Parathyroid adenoma (tissue), 2 donors: Measurements from ENCODE around the gene IFIT1.
A peak's percentile ranks its signal among the peaks of the same experiment; 100 is the strongest.

Source experiments
- H2AFZ ChIP-seq: fragments of 300-600 bp; sonication (generic); one replicate; pipeline ENCODE4 v1.7.0; 2017; ENCODE audit warnings: antibody characterized with exemption, mild to moderate bottlenecking
- H3K27ac ChIP-seq: fragments of 300-600 bp; sonication (generic); one replicate; pipeline ENCODE4 v1.7.0; 2017
- H3K27me3 ChIP-seq: fragments of 300-600 bp; sonication (generic); one replicate; pipeline ENCODE4 v1.7.0; 2017; ENCODE audit warnings: low read length; ENCODE audit not compliant: control insufficient read depth, insufficient read depth
- H3K36me3 ChIP-seq: fragments of 300-600 bp; sonication (generic); one replicate; pipeline ENCODE4 v1.7.0; 2017; ENCODE audit warnings: low read length; ENCODE audit not compliant: control insufficient read depth, insufficient read depth
- H3K4me1 ChIP-seq: fragments of 300-600 bp; sonication (generic); one replicate; pipeline ENCODE4 v1.7.0; 2017; ENCODE audit warnings: control low read depth
- H3K4me2 ChIP-seq: fragments of 300-600 bp; sonication (generic); one replicate; pipeline ENCODE4 v1.7.0; 2017; ENCODE audit warnings: low read length
- H3K4me3 ChIP-seq: fragments of 300-600 bp; sonication (generic); one replicate; pipeline ENCODE4 v1.7.0; 2017; ENCODE audit warnings: low read depth, low read length
- H3K79me2 ChIP-seq: fragments of 300-600 bp; sonication (generic); one replicate; pipeline ENCODE4 v1.7.0; 2017; ENCODE audit warnings: control low read depth
- H3K9ac ChIP-seq: fragments of 300-600 bp; sonication (generic); one replicate; pipeline ENCODE4 v1.7.0; 2017; ENCODE audit warnings: mild to moderate bottlenecking
- H3K9me3 ChIP-seq: fragments of 300-600 bp; sonication (generic); one replicate; pipeline ENCODE4 v1.7.0; 2017; ENCODE audit warnings: low read length; ENCODE audit not compliant: control insufficient read depth
- TF ChIP-seq, protein P1 (sequence below): fragments of 300-600 bp; sonication (generic); IDR thresholded peaks from one replicate; pipeline ENCODE4 v1.7.0; 2017; ENCODE audit warnings: antibody characterized with exemption, mild to moderate bottlenecking
- donor health status: primary hyperparathyroidism.

Gene IFIT1

DNA sequence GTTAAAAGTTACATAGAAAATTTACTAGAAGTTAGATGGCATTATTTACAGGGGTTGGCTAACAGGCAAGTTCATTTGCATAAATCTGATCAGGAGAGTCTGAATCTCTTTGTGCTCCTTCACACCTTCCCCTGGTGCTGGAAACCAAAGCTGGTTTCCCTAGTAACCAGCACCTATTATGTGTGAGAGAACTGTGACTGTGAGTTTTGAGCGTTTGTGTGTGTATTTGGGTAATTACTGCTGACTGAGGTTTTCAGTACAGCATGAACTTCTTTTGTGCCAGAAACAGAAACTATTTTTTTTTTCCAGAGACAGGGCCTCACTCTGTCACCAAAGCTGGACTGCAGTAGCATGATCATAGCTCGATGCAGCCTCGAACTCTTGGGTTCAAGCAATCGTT lies 24.9 kb upstream of the IFIT1 start:
- Histone ChIP-seq H3K9me3 (no peaks in the 10 kb centered on the region), H3K27ac (peak overlapping the region; percentile 25), H3K4me2 (peak overlapping the region; percentile 21), H2AFZ (peak overlapping the region; percentile 29), H3K4me3 (no peak overlapping the region), H3K9ac (no peak overlapping the region), H3K36me3 (no peaks in the 10 kb centered on the region), H3K27me3 (no peaks in the 10 kb centered on the region), H3K79me2 (no peaks in the 10 kb centered on the region), H3K4me1 (peaks cover 10% of the 10 kb centered on the region)
- TF ChIP-seq, protein P1, sequence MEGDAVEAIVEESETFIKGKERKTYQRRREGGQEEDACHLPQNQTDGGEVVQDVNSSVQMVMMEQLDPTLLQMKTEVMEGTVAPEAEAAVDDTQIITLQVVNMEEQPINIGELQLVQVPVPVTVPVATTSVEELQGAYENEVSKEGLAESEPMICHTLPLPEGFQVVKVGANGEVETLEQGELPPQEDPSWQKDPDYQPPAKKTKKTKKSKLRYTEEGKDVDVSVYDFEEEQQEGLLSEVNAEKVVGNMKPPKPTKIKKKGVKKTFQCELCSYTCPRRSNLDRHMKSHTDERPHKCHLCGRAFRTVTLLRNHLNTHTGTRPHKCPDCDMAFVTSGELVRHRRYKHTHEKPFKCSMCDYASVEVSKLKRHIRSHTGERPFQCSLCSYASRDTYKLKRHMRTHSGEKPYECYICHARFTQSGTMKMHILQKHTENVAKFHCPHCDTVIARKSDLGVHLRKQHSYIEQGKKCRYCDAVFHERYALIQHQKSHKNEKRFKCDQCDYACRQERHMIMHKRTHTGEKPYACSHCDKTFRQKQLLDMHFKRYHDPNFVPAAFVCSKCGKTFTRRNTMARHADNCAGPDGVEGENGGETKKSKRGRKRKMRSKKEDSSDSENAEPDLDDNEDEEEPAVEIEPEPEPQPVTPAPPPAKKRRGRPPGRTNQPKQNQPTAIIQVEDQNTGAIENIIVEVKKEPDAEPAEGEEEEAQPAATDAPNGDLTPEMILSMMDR = no peak

DNA sequence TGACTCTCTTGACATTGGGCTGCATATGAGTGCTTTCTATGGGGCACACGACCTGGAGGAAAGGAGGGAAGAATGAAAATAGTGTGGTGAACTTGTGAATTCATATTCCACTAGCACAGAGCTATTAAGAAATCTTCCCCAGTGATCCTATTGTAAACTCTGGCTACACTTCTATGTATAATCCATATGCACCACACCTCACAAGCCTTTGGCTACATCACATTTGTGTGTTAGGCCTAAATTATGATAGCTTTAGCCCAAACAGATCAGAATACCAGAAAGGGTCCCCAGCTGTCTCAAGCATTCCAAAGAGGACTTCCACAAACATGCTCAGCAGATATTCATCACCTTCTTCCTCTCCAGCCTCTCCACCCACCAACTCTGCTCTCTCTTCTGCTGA lies 24.3 kb upstream of the IFIT1 start:
- Histone ChIP-seq H3K9me3 (no peaks in the 10 kb centered on the region), H3K79me2 (no peaks in the 10 kb centered on the region), H3K9ac (no peak overlapping the region), H3K27ac (peak overlapping the region; percentile 25), H3K27me3 (no peaks in the 10 kb centered on the region), H3K36me3 (no peaks in the 10 kb centered on the region), H3K4me1 (peaks cover 10% of the 10 kb centered on the region), H3K4me2 (no peak overlapping the region), H2AFZ (peak overlapping the region; percentile 29), H3K4me3 (no peak overlapping the region)
- TF ChIP-seq, protein P1 = no peak

DNA sequence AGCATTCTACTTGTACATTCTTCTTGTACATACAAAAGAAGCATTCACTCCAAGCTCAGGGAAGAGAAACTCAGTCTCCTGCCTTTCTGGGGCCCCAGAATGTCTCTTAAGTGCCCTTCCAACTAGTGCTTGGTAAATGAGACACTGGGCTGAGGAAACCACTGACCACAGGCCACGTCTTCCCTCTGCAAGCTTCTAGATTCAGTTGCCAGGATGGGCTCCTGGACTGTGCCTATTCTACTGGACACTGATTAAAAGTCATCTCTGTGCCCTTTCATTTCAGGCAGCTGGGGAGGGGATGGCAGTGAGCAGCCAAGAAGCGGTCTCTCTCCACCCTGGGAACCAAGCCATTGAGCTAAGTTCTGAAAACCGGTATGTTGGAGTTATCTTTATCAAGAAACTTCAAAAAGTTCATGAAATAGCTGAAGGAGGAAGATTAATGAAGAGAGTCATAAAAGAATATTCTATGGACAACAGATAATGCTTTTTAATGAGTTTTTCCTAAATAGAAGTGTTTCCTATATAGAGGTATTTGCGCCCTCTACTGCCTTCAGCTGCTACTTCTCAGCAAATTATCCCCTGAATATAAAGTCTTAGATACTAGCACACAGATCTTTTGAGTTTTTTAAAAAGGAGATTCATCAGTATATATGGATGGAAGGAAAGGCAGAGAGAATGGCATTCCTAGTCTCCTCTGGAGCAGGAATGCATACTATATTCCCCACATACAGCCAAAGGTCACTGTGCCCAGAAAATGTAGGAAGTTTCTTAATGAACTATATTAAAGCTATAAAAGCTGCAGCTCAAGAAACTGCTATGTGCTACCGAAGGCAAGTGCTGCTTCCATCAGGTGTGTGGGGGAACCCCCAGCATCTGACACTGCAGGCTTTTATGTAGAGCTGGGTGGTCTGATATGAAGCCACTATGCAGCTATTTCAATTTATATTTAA lies 23.0 kb upstream of the IFIT1 start:
- Histone ChIP-seq H3K4me2 (no peak overlapping the region), H3K4me3 (no peak overlapping the region), H3K27ac (no peak overlapping the region), H3K79me2 (no peaks in the 10 kb centered on the region), H3K4me1 (peaks cover 16% of the 10 kb centered on the region), H2AFZ (peak overlapping the region; percentile 28), H3K27me3 (no peaks in the 10 kb centered on the region), H3K9ac (no peak overlapping the region), H3K36me3 (no peaks in the 10 kb centered on the region), H3K9me3 (no peaks in the 10 kb centered on the region)
- TF ChIP-seq, protein P1 = peak; percentile 54

DNA sequence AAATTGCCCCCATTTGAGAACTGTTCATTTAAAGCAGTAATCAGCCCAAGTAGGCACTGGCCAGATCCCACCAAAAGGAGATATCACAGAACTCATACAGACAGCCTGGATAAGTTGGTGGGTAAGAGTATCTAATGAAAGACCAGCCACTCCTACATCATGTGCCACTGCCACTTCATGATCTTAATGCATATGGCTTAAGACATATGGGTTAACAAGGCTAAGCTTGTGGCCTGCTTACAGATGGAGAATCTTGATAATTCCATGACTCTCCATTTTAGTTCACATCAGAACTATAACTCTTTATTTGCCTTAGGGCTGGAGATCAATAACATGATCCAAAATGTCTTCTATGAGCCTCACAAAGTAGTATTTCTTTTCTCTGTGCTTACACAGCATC lies 21.3 kb upstream of the IFIT1 start:
- Histone ChIP-seq H2AFZ (no peak overlapping the region), H3K27ac (no peak overlapping the region), H3K9ac (no peak overlapping the region), H3K27me3 (no peaks in the 10 kb centered on the region), H3K79me2 (no peaks in the 10 kb centered on the region), H3K9me3 (no peaks in the 10 kb centered on the region), H3K36me3 (no peaks in the 10 kb centered on the region), H3K4me1 (peaks cover 23% of the 10 kb centered on the region), H3K4me2 (no peak overlapping the region), H3K4me3 (no peak overlapping the region)
- TF ChIP-seq, protein P1 = no peak

DNA sequence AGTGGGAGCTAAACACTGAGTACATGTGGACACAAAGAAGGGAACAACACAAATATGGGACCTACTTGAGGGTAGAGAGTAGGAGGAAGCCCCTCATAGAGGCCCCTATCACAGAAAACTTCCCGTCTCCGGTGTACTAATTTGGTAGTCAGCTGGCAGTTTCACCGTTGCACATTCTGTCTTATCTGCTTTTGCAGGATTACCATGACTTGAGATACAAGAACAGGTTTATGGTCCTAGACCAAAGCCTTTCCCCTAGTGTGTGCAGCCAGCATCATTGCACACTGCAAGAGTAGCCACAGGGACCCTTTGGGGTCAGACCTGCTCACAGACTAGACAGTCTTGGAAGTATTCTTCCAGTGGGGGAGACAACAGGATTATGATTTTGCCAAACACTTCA lies 20.4 kb upstream of the IFIT1 start:
- Histone ChIP-seq H3K36me3 (no peaks in the 10 kb centered on the region), H3K9me3 (no peaks in the 10 kb centered on the region), H3K79me2 (no peaks in the 10 kb centered on the region), H3K4me2 (no peak overlapping the region), H3K27ac (no peak overlapping the region), H2AFZ (no peak overlapping the region), H3K4me3 (no peak overlapping the region), H3K27me3 (no peaks in the 10 kb centered on the region), H3K9ac (no peak overlapping the region), H3K4me1 (peaks cover 23% of the 10 kb centered on the region)
- TF ChIP-seq, protein P1 = no peak
